Psoas muscle (tissue), 8 donors: ENCODE results near the gene HTT. TPM values are rescaled to one million over a fixed set of nuclear protein-coding genes. Genes with fewer than 3 reads are reported as not detected.

Source experiments
- ATAC-seq, 4 donors: fragments of 200-7000 bp; cut with Tn5 transposase; one replicate each; pipeline ENCODE4 v1.9.1; 2020; ENCODE audit warnings: moderate library complexity in 3 of 4, mild to moderate bottlenecking in 2 of 4
- DNase-seq, 2 donors: peaks; one replicate each; pipeline ENCODE4 v3.0.0-alpha.2; 2020
- H3K27ac ChIP-seq: fragments of 200-600 bp; one replicate; pipeline ENCODE4 v1.8.0; 2022
- H3K27me3 ChIP-seq, 3 donors: fragments of 200-600 bp in 1 of 3; one replicate each; pipeline versions ENCODE4 v1.6.1 to v1.8.0; 2013 to 2022; ENCODE audit warnings: low read length in 2 of 3, mild to moderate bottlenecking in 2 of 3, moderate library complexity in 1 of 3; ENCODE audit not compliant: insufficient read depth in 3 of 3
- H3K36me3 ChIP-seq, 2 donors: fragments of 200-600 bp in 1 of 2; one replicate each; pipeline versions ENCODE4 v1.6.1 to v1.8.0; 2013 to 2022; ENCODE audit warnings: low read depth in 1 of 2, mild to moderate bottlenecking in 1 of 2, moderate library complexity in 1 of 2; ENCODE audit not compliant: insufficient read depth in 1 of 2
- H3K4me1 ChIP-seq: fragments of 200-600 bp; one replicate; pipeline ENCODE4 v1.8.0; 2022
- H3K4me3 ChIP-seq: fragments of 200-600 bp; one replicate; pipeline ENCODE4 v1.8.0; 2022; ENCODE audit warnings: mild to moderate bottlenecking
- H3K9me3 ChIP-seq: fragments of 200-600 bp; one replicate; pipeline ENCODE4 v1.8.0; 2022
- CTCF ChIP-seq: fragments of 200-600 bp; IDR thresholded peaks from one replicate; pipeline ENCODE4 v1.8.0; 2022; ENCODE audit warnings: antibody characterized with exemption
- WGBS, 3 donors: extraction: QIAGEN DNeasy Blood & Tissue Kit; methylation state at CpG; one replicate each; pipeline versions ENCODE4 v1.1.6 to v1.1.7; 2013; 5-methylcytosine and 5-hydroxymethylcytosine counted together
- intact Hi-C, 2 donors: fragments of 100-400 bp; cut with DNase I; formaldehyde crosslinking; loops; one replicate each; pipeline versions ENCODE4 v1.11.0 to v1.14.2; 2022
- polyA plus RNA-seq, 3 donors: library from polyadenylated mRNA; stranded (reverse); fragments of 200-250 nt; gene quantifications; one replicate each; pipeline ENCODE4 v1.2.3, GENCODE V29; 2013
- total RNA-seq, 4 donors: library from RNA; stranded (reverse); fragmentation: NEBNext Ultra II Directional in 2 of 4; extraction: Animal tissue kit (Norgen Biotek cat#: 25700) in 2 of 4; gene quantifications; one replicate each; pipeline versions ENCODE4 v1.2.1 to v1.2.4, GENCODE V29; 2021 to 2023
- donor health status: healthy with polysubstance abuse.
- donor health status: DM: no; HTN: no; CAD: no; lungs with moderate emphysema.
- donor health status: Bipolar disorder and iron deficiency.
- donor health status: healthy.
- donor health status: DM: yes; HTN: yes; CAD: no.
- donor health status: DM: no; HTN: no; CAD: no.
- donor health status: DM: no; HTN: no; CAD: no.
- donor health status: DM: yes; HTN: yes; CAD: no.

The HTT gene
- total and polyA plus RNA-seq, 7 donors, result 6.7 to 39.9 (median 29.6) TPM

- ATAC-seq, result no peak
- peak in 1 of 2 donors; percentile 5 for DNase-seq
- Histone ChIP-seq H3K4me1 (no peaks in the 10 kb centered on the region), H3K27ac (no peak overlapping the region), H3K4me3 (no peak overlapping the region), H3K9me3 (no peaks in the 10 kb centered on the region), H3K36me3 (peaks cover 11 to 98% of the 10 kb centered on the region in 2 donors), H3K27me3 (no peaks in the 10 kb centered on the region)
- intact Hi-C loops, result no loop called here
- no peak for TF ChIP-seq CTCF
- WGBS, 3 donors, result 95 to 96% (median 95%) methylated on average over 8 of the region's 8 CpGs
Measured at GRCh38 chr4:3211866-3212265, 137.4 kb downstream of the HTT start.

- Histone ChIP-seq H3K36me3 (peaks cover 11 to 98% of the 10 kb centered on the region in 2 donors), H3K27me3 (no peaks in the 10 kb centered on the region), H3K9me3 (no peaks in the 10 kb centered on the region), H3K4me1 (no peaks in the 10 kb centered on the region), H3K27ac (no peak overlapping the region), H3K4me3 (no peak overlapping the region)
- ATAC-seq (peak in 1 of 4 donors; percentile 70), DNase-seq (peak in 1 of 2 donors; percentile 23)
- intact Hi-C loops, result no loop called here
- 79 to 95% (median 85%) methylated on average over 12 of the region's 12 CpGs for WGBS, 3 donors
- TF ChIP-seq CTCF, result no peak
Measured at GRCh38 chr4:3212391-3213105, 138.1 kb downstream of the HTT start.

- DNase-seq, result peak in 1 of 2 donors; percentile 40
- ATAC-seq, result no peak
- no peak for TF ChIP-seq CTCF
- H3K27me3 ChIP-seq, result no peaks in the 10 kb centered on the region
- no peak overlapping the region for H3K4me3 ChIP-seq
- H3K27ac ChIP-seq, result no peak overlapping the region
- H3K4me1 ChIP-seq, result no peaks in the 10 kb centered on the region
- peaks cover 11 to 98% of the 10 kb centered on the region in 2 donors for H3K36me3 ChIP-seq
- WGBS, 3 donors, result 85 to 91% (median 91%) methylated on average over 4 of the region's 4 CpGs
- intact Hi-C loops, result no loop called here
- H3K9me3 ChIP-seq, result no peaks in the 10 kb centered on the region
Measured at GRCh38 chr4:3213106-3213425, 138.6 kb downstream of the HTT start.

GRCh38 chr4:3213661-3214250, 139.3 kb downstream of the HTT start:
- no peak overlapping the region for H3K4me3 ChIP-seq
- ATAC-seq, result no peak
- no peaks in the 10 kb centered on the region for H3K9me3 ChIP-seq
- 93 to 97% (median 96%) methylated on average over 14 to 15 of the region's 15 CpGs for WGBS, 3 donors
- peak in 1 of 2 donors; percentile 39 for DNase-seq
- intact Hi-C loops, result no loop called here
- H3K4me1 ChIP-seq, result no peaks in the 10 kb centered on the region
- H3K27me3 ChIP-seq, result no peaks in the 10 kb centered on the region
- no peak overlapping the region for H3K27ac ChIP-seq
- TF ChIP-seq CTCF, result no peak
- H3K36me3 ChIP-seq, result peaks cover 11 to 98% of the 10 kb centered on the region in 2 donors
